Kidney glomerular epithelial cell (primary cell): ENCODE results near the gene TWIST2.

Experiments
- DNase-seq: peaks from one replicate; lab custom pipeline; 2025; lab: John Stamatoyannopoulos, UW

The TWIST2 gene

GRCh38 chr2:238956676-238957075 is 108.8 kb downstream of the TWIST2 start:
- DNase-seq = no peak
